K562 (cell line): ENCODE measurements around the gene POLDIP3. TPM values are rescaled to one million over a fixed set of nuclear protein-coding genes. Genes with fewer than 3 reads are reported as not detected.

Experiments used
- CLOCK ChIP-seq: fragments of 250-450 bp; sonication (Bioruptor Pico); IDR thresholded peaks from 2 replicates; pipeline ENCODE4 v1.4.0; 2020; ENCODE audit warnings: mild to moderate bottlenecking, moderate library complexity, borderline replicate concordance
- E2F8 ChIP-seq: fragments of 450-650 bp; IDR thresholded peaks from 2 replicates; pipeline ENCODE4 v1.7.1; 2018; ENCODE audit warnings: mild to moderate bottlenecking, low read depth; ENCODE audit not compliant: partially characterized antibody
- EHMT2 ChIP-seq: fragments of 450-650 bp; IDR thresholded peaks from 2 replicates; pipeline ENCODE4 v1.6.1; 2018; ENCODE audit warnings: antibody characterized with exemption
- KDM2B ChIP-seq: fragments of 250-450 bp; sonication (Bioruptor Pico); IDR thresholded peaks from 2 replicates; pipeline ENCODE4 v1.8.0; 2021; ENCODE audit warnings: mild to moderate bottlenecking, moderate library complexity
- NONO ChIP-seq, 2 experiments: fragments of 200-400 bp in 1 of 2; fragments of 450-650 bp in 1 of 2; formaldehyde crosslinking in 1 of 2; IDR thresholded peaks; 2 replicates each; pipeline ENCODE4 v1.6.1; 2017; ENCODE audit warnings: low read depth in 2 of 2, mild to moderate bottlenecking in 2 of 2, moderate library complexity in 2 of 2, low read length in 1 of 2
- RCOR1 ChIP-seq, 2 experiments: IDR thresholded peaks; 2 replicates each; pipeline ENCODE4 v1.6.1; 2012; ENCODE audit warnings: low read depth in 2 of 2, low read length in 2 of 2, borderline replicate concordance in 1 of 2, improper control_type of control experiment in 1 of 2
- RREB1 ChIP-seq: fragments of 250-450 bp; sonication (Bioruptor Pico); IDR thresholded peaks from 2 replicates; pipeline ENCODE4 v1.4.0; 2020
- SLC30A9 ChIP-seq: fragments of 250-450 bp; sonication (Bioruptor Pico); IDR thresholded peaks from 2 replicates; pipeline ENCODE4 v1.8.0; 2022; ENCODE audit warnings: mild to moderate bottlenecking, moderate library complexity
- SNRNP70 ChIP-seq: fragments of 200-400 bp; formaldehyde crosslinking; optimal IDR thresholded peaks from 2 replicates; pipeline ENCODE3; 2017; ENCODE audit warnings: low read depth, low read length
- SPI1 ChIP-seq: IDR thresholded peaks from 2 replicates; pipeline ENCODE4 v1.6.1; 2011; ENCODE audit warnings: low read depth, low read length, control low read depth, borderline replicate concordance
- SRSF3 ChIP-seq: fragments of 200-400 bp; formaldehyde crosslinking; IDR thresholded peaks from 2 replicates; pipeline ENCODE4 v1.6.1; 2016; ENCODE audit warnings: mild to moderate bottlenecking, low read length, moderate library complexity; ENCODE audit not compliant: insufficient read depth
- ZNF140 ChIP-seq: fragments of 250-450 bp; sonication (Bioruptor Pico); IDR thresholded peaks from 2 replicates; pipeline ENCODE4 v1.8.0; 2021; ENCODE audit warnings: moderate library complexity, mild to moderate bottlenecking, inconsistent platforms
- ZNF511 ChIP-seq: sonication (generic); formaldehyde crosslinking; IDR thresholded peaks from 2 replicates; pipeline ENCODE4 v1.8.0; 2022; ENCODE audit warnings: mild to moderate bottlenecking, missing genetic modification reagents
- polyA plus RNA-seq, 8 experiments: library from polyadenylated mRNA; depleted of rRNA in 4 of 8; stranded (reverse) in 5 of 8; unstranded in 3 of 8; fragments of >200 nt; fragmentation: Nextera tagmentation in 2 of 8; fragmentation: Illumina TruSeq in 1 of 8; extraction: Ambion mirVana in 2 of 8; extraction: Trizol in 1 of 8; gene quantifications; 2 replicates each; pipeline versions ENCODE4 v1.2.1 to v1.2.3, GENCODE V29; 2011 to 2014; ENCODE audit warnings: inconsistent platforms in 1 of 8, missing spikeins in 1 of 8
- total RNA-seq, 7 experiments: library from RNA; depleted of rRNA in 6 of 7; stranded (reverse); fragments of >200 nt in 6 of 7; fragmentation: Illumina TruSeq in 2 of 7; extraction: Trizol in 2 of 7; gene quantifications; 2 replicates each; pipeline versions ENCODE4 v1.2.1 to v1.2.3, GENCODE V29; 2011 to 2021; ENCODE audit warnings: low replicate concordance in 1 of 7

POLDIP3 gene
- total and polyA plus RNA-seq, 9 of the 15 experiments (the other 6 are each of a cell fraction or from before 2014, with no cell fraction given), result 14.3 to 53.0 (median 26.3) TPM

- no peak for TF ChIP-seq RREB1 (CRISPR knock-in tag)
- TF ChIP-seq E2F8, result no peak
- TF ChIP-seq SLC30A9 (CRISPR knock-in tag), result no peak
- TF ChIP-seq ZNF511, result 0 out of 2 replicates have a peak, but pooled peaks have one; percentile 37
- no peak for TF ChIP-seq ZNF140 (CRISPR knock-in tag)
- peak in 1 of 2 experiments; percentile 77; a peak in 2 of 4 replicates for TF ChIP-seq NONO (IDR thresholded peaks at IDR 0.05; ENCODE audit: low read depth in 2 of 2, low read length in 1 of 2)
- no peak for TF ChIP-seq KDM2B
- 0 out of 4 replicates have a peak, but pooled peaks of 1 of the 2 experiments have one; percentile 19 for TF ChIP-seq RCOR1 (IDR thresholded peaks at IDR 0.05; ENCODE audit: borderline replicate concordance in 1 of 2, low read depth in 2 of 2, low read length in 2 of 2)
- no peak for TF ChIP-seq CLOCK (CRISPR knock-in tag)
- TF ChIP-seq SPI1, result no peak
- no peak for TF ChIP-seq SNRNP70
- no peak for TF ChIP-seq SRSF3
- TF ChIP-seq EHMT2, result no peak
Observed at GRCh38 chr22:42661985-42662831, 47.5 kb upstream of the POLDIP3 start (continued).
